GM19395 (cell line): Measurements from ENCODE around the gene BICD1.

ENCODE experiments used
- ATAC-seq: cut with Tn5 transposase; IDR thresholded peaks from one replicate; pipeline ENCODE4 v1.9.1; 2021; ENCODE audit warnings: mild to moderate bottlenecking, moderate library complexity; ENCODE audit not compliant: unreplicated experiment

BICD1 gene

GRCh38 chr12:32233568-32233967 is 126.9 kb downstream of the BICD1 start:
- ATAC-seq = no peak

- ATAC-seq = no peak
Measured at GRCh38 chr12:32235251-32235650, 128.6 kb downstream of the BICD1 start.

GRCh38 chr12:32240162-32240561 is 133.5 kb downstream of the BICD1 start:
- no peak for ATAC-seq

- ATAC-seq = no peak
Measured at GRCh38 chr12:32240831-32241230, 134.2 kb downstream of the BICD1 start.

DNA sequence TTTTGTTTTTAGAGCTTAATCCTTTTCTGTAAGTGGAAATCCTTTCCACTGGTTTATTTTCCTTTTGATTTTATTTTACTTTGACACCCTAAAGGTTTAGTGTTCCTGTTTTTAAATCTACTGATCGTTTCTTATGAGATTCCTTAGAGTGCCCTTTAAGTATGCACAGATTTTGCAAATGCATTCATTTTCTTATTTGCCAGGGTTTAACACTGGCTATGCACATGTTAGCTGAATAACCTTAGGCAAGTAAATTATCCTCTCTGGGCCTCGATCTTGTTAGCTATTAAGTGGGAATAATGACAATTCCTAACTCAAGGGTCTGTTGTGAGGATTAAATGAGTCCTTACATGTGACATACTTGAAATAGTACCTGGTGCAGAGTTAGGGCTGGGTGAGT is 136.0 kb downstream of the BICD1 start:
- no peak for ATAC-seq

DNA sequence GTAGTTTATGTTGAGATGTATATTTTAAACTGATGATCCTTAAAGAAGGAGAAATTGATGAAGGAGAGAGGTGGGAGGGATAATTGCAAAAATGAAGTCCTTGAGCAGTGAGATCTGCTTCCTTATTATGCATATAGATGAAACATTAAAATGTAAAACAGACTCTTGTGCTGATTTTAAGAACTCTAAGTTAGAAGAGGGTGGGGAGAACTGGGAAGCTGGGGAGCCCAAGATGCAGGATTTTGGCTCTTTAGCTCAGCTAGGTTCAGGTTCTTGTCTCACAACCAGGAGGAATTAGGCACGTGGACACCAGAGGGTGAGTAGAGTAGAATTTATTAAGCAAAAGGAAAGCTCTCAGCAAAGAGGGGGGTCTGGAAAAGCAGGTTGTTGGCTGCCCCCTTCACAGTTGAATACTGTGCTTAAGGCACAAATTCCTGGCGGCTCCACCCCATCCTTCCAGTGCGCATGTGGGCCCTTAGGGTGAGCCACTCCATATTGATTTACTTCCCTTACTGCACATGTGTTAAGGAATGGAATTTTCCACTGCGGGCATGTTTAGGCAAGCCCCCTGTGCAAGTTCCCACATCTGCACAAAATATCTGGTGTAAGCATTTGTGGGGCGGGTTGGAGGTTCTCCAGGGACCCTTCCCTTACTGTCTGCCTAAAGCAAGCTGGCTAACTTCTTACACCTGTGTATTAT is 141.9 kb downstream of the BICD1 start:
- no peak for ATAC-seq

DNA sequence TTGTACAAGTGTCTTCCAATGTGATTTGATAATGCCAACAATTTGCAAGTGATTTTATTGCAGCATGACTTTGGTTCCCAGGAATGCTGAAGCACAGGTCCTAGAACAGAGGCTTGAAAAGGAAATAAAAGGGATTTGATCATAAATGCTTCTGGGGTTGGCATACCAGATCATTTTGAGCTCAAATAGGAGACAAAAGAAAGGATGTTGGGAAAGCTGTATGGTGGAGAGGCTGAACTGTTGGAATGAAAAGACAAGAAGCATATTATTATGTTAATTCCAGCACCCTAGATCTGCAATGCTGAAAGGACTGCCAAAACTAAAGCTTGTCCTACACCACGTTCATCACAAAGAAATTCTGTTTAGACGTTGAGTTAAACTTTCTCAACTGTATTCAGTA is 143.1 kb downstream of the BICD1 start:
- ATAC-seq = no peak

- peak; percentile 81 for ATAC-seq
Measured at GRCh38 chr12:32252199-32253073, 145.8 kb downstream of the BICD1 start.

GRCh38 chr12:32253154-32253790 is 146.6 kb downstream of the BICD1 start:
- no peak for ATAC-seq

DNA sequence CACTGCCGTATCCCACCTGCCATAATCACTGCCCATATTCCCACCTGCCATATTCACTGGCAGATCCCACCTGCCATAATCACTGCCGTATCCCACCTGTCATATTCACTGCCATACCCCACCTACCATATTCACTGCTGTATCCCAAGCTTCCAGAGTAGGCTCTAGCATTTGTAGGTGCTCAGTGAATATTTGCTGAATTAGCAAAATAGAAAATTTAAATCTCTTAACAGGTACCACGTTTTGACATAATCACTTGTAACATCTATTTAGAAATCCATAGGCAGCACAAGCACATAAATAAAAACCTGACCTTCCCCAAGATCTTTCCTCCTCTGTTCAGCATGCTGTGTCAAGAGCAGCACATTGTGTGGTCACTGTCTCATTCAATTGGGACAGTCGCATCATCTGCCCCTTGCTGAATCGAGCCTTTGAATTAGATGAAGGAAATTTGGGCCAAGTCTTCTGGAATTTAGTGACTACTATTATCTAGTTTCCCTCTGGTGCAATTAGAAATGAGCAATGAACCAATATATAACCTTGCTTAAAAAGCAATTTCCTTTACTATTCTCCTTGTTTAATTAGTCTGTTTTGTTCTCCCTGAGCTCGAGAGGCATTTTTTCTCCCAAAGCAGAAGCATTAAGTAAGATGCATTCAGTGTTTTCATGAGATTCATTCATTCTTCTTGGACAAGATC is 147.8 kb downstream of the BICD1 start:
- ATAC-seq = no peak

GRCh38 chr12:32255588-32255987 is 148.9 kb downstream of the BICD1 start:
- ATAC-seq = no peak

DNA sequence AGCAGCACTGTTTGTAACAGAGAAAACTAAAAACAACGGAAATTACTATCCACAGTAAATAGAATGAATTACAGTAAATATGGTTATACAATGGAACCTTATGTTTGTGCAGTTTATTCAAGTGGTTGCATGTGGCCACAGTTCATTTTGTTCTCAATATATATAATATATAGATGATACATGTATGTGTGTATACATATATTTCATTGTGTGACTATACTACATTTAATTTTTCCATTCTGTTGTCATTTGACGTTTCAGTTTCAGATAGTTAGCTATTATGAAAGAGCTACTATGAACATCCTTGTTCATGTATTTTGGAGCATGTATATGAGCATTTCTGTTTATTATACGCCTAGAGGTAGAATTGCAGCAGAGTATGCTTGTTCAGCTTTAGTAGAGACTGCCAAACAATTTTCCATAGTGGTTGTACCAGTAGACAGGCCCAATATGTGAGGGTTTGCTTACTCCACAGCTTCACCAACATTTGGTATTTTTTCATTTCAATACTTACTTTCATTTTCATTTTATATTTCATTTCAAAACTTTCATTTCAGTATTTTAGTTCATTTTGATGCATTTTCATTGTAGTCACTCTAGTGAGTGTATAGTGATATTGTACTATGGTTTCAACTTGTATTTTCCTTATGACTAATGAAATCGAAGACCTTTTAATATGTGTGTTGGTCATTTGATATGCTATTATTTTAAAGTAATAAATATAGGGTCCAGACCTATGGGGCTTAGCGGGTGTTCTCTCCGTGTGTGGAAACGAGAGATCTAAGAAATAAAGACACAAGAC is 151.2 kb downstream of the BICD1 start:
- ATAC-seq = no peak

GRCh38 chr12:32260696-32261095 is 154.0 kb downstream of the BICD1 start:
- no peak for ATAC-seq

DNA sequence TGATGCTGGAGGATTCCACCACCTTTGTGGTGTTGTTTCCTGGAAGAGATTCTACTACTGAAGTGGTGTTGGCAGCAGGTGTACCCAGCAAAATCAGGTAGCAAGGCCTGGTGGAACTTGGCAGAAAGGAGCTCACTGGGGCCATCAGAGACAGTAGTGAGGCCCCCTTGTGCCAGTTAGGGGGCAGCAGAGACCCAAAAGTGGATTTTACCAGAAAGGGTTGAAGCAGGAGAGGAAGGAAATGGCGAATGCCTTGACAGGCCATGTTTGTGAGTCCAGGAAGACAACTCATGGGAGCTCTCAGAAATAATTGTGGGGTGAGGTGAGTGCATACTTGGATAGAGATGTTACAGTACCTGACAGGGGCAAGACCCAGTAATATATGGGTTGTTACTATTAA is 155.0 kb downstream of the BICD1 start:
- no peak for ATAC-seq

- peak; percentile 86 for ATAC-seq
Measured at GRCh38 chr12:32264961-32265360, 158.3 kb downstream of the BICD1 start.

GRCh38 chr12:32265456-32265855 is 158.8 kb downstream of the BICD1 start:
- ATAC-seq = peak; percentile 5

DNA sequence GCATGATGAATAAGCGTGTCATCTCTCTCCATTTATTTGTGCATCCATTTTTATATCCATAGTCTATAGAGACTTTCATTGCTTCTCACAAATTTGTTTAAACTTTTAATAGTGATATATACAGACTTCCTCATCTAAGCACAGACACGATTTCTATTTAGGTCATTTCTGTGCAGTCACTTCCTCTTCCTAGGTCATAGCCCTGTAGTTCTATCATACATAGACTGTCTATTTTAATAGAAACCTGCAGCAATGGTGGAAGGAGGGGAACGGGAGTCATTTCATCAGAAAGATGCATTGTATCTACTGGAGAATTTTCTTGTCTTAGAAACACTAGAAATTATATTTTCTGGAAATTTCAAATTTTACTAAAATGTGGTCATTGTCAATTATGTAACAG is 159.3 kb downstream of the BICD1 start:
- peak; percentile 55 for ATAC-seq

DNA sequence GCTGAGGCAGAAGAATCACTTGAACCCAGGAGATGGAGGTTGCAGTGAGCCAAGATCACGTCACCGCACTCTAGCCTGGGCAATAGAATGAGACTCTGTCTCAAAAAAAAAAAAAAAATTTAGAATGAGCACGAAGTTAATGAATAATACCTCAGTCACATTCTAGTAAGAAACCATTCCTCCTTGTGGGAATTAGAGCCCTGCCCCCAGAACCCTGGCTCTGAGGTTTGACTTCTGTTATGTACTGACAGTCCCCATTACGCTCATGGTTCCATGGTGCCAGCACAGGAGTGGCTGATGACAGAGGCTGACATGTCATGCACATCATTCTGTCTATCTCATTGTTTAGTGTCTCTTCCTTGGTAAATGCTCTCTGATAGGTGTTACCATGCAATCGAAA is 160.1 kb downstream of the BICD1 start:
- no peak for ATAC-seq

DNA sequence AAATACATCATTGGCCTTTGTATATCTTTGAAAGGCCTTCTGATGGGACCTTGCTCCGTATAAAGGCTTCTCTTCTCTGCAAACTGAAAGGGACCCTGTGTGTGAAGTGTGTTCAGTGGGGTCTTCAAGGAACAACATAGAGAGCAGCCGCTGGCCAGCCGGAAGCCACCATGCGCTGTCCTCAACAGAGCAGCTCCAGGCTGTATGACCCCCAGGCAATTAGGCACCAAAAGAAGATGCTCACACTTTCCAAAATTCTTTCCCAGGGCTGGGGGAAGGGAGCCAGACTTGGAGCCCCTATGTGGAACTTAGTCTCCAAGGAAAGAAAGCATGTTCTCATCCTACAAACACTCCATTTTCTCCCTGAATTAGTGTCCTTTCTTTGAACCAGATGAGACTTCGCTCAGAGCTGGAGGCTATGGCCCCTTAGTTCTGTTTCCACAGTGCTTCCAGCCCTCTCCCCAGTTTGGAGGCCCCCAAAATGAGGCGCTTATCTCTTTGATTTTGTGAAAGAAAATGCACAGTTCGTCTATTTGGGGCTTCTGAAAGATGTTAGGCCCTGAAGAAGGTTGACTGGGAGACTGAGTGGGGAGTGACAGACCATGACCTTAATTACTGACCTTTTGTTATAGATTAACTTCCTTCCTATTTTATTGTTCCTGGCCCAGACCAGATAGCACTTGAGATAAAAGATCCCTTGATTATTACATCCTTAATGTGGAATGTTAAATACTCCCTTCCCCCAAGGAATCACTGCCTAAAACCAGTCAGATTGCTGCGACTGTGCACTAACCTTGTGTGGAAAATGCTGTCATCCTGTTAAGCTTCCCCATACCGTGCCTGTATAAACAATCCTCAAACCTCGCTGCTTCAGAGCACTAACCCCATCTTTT is 164.4 kb downstream of the BICD1 start:
- ATAC-seq = no peak
